Fibroblast of upper back skin (primary cell): ENCODE data around the gene LRRC74B.
"Not testable (repeated sequence)": the region's sequence is repeated elsewhere in the genome, so short reads cannot be mapped to it uniquely, and the experiment has no call there.

ENCODE experiments used
- DNase-seq: peaks from one replicate; pipeline ENCODE4 v3.0.0-alpha.2; 2013

LRRC74B gene

DNA sequence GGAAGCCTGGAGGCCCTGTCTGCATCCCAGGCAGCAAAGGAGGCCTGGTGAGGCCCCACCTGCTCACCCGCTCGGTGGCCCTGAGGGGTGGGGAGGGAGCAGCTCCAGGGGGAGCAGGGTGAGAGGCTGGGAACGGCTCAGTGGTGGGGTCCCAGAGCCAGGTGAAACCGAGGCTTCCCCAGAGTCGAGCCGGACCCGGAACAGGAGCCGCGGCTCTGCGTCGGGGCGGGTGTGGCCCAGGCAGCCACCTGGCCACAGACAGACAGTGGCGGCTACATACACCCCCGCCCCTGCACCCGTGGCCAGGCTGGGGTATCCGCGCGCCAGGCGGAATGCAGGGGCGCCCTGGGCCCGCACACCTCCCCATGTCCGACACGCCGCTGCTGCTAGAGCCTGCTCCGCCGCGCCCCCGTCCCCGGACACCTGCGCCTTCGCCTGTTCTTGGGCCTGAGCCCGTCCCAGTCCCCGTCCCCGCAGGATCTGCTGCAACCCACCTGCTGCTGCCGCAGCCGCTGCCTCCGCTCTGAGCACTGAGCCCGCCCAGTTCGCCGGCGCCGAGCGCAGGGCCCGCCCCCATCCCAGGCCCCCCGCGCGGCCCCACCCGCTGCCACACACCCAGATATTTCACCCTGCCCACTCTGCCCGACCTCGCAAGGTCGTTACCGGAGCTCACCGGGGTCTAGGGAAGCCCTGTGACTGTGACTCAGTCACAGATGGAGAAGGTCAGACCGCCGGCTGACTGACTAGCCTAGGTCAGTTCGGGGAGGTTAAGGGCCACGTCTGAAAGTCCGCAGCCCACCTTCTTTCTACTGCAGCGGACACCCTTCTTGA lies 13.5 kb upstream of the LRRC74B start, which contains the start of gene SLC7A4:
Gene SLC7A4 (minus strand): TSS at position 525 of the 831 bp plus-strand sequence. CDS start 749 bp downstream, outside the sequence.
- DNase-seq, result no peak

DNA sequence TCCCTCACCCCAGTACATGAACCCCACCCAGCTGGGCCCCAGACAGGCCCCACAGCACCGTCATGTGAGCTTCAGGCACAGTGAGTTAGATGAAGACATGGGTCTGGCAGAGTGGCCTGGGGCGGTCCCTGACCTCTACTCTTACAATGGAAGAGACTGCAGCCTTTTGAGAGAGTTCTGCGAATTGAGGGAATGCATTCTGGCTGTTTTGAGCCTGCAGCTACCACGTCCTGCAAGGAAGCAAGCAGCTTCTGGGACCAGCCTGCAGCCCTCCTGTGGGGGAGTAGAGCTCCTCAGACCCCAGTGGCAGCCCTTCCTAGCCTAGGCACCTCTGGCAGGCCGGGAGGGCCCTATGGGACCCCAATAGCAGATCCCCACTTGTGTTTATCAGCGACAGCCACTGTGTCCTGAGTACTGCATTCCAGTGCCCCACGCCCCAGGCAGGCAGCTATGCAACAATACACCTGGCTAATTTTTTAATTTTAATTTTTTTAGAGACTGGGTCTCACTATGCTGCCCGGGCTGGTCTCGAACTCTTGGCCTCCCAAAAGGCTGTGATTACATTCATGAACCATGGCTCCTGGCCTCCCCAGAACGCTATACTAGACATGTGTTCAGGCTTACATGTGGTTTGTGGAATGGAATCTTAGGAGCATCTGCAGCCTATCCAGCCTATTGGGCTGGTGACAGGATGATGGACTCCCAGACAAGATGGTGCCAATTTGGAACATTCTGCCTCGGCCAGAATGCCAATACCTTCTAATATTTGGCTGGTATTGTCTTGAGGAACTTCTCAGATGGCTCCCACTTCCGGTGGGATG lies 12.7 kb upstream of the LRRC74B start:
- peak; percentile 41 for DNase-seq

DNA sequence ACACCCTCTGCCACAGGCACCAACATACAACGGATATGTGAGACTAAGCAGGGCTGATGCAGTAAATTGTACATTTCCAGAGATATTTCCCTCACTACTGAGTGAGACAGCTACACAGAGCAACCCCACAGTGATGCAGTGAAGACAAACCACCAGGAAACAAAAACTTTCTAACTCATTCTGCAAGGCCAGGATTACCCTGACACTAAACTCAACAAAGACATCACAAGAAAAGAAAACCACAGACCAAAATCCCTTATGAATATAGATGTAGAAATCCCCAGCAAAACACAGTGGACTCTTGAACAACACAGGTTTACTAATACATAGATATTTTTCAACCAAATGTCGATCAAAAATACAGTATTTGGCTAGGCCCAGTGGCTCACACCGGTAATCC lies 11.9 kb upstream of the LRRC74B start:
- DNase-seq, result peak; percentile 12

GRCh38 chr22:21034989-21035388 lies 10.8 kb upstream of the LRRC74B start:
- no peak for DNase-seq

GRCh38 chr22:21038405-21038804 lies 7.3 kb upstream of the LRRC74B start:
- peak; percentile 14 for DNase-seq

DNA sequence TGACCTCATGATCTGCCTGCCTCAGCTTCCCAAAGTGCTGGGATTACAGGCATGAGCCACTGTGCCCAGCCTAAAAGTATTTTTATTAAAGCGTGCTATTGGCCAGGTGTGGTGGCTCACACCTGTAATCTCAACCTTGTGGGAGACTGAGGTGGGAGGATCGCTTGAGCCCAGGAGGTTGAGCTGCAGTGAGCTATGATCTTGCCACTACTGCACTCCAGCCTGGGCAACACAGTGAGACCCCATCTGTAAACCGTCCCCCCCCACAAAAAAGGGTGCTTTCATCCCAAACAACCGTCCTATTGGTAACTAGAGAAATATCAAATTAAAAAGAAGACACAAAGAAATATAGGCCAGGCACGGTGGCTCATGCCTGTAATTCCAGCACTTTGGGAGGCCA lies 6.6 kb upstream of the LRRC74B start:
- DNase-seq, result not testable (repeated sequence)

- DNase-seq, result peak; percentile 78
These were observed 3.8 kb upstream of the LRRC74B start for GRCh38 chr22:21041937-21042336.

- no peak for DNase-seq
These were observed 2.5 kb upstream of the LRRC74B start for GRCh38 chr22:21042978-21043859.

- DNase-seq, result no peak
These were observed 1.7 kb upstream of the LRRC74B start for GRCh38 chr22:21043860-21044535.

GRCh38 chr22:21044931-21045584 lies 688 bp upstream of the LRRC74B start:
- DNase-seq, result peak; percentile 71

DNA sequence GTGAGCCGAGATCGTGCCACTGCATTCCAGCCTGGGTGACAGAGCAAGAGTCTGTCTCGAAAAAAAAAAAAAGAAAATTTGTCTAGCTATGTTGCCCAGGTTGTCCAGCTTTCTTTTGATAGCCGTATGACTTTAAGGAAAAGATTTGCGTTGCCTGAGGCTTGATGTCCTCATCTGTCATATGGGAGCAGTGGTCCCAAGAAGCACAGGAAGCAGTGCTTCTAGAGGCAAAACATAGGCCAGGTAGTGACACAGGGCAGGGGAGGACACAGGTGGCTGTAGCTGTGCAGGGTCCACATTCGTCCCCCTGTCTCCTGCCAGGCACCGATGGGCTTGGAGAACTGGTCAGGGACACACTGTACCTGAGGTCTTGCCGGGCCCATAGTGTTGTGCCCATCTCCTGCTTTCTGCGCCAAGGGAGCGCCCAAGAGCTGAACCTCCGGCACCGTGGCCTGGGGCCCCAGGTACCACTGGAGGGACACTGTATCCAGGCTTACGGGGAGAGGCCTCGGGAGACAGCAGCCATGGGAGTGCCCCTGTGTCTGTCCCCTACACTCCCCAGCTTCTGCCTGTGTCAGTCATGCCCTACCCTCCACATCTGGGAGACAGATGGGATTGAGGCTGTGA lies 1.4 kb downstream of the LRRC74B start:
- no peak for DNase-seq

DNA sequence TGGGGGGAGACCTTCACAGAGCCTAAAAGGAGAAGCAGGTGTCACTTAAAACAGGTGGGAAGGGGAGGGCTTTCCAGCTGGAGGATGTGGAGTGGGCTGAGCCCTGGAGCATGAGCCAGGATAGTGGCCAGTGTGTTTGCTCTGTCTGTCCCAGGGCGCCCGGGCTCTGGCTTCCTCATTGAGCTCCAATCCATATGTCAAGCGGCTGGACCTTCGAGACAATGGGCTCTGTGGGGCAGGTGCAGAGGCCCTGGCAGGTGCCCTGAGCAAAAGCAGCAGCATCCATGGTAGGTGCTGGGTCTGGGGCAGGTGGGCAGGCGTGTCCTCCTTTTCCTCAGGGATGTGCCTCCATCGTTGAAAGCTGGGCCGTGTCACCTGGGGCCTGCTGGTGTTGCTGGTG lies 2.0 kb downstream of the LRRC74B start:
- DNase-seq, result no peak

DNA sequence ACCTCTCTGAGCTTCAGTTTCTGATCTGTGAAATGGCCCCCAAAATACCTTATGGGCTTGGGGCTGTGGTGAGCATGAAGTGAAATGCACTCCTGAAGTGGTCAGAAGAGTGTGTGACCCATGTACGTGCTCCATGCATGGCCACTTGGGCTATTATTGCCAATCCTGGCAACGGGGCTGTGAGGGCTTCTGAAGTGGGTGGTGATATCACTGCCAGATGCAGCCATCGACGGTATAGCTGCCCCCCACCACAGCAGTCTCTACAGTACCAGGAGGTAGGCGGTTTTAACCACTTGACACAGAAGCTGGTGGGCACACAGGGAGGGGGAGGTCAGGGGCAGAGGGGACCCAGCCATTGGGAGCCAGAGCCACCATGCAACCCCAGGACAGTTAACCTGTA lies 2.7 kb downstream of the LRRC74B start:
- not testable (repeated sequence) for DNase-seq

- DNase-seq, result not testable (repeated sequence)
These were observed 3.2 kb downstream of the LRRC74B start for GRCh38 chr22:21048965-21049364.

DNA sequence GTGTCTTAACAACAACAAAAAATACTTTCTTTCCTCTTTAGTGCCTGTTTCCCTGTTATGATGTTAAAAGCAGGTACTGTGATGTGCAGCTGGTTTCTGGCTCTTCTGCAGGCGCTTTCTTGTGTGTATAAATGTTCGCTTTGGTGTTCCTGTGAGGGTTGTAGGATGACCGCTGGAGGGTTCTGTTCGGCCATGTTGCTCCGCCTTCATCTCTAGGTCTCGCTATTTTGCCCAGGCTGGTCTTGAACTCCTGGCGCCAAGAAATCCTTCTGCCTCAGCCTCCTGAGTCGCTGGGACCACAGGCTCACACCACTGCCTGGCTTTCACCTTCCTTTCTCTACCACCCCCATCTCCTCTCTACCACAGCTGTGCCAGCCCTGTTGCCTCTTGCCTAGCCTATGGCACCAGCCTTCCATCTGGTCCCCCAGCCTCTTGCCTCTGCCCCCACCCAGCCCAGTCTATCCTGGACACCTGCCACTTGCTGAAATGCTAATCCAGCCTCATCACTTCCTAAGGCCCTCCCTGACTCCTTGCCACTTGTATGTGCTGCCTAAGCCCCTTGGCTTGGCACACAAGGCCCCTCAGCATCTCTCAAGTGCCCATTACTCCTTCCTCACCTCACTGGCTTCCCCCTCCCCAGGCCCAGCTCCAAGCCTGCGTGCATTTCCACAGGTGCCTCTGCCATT lies 5.5 kb downstream of the LRRC74B start:
- no peak for DNase-seq

DNA sequence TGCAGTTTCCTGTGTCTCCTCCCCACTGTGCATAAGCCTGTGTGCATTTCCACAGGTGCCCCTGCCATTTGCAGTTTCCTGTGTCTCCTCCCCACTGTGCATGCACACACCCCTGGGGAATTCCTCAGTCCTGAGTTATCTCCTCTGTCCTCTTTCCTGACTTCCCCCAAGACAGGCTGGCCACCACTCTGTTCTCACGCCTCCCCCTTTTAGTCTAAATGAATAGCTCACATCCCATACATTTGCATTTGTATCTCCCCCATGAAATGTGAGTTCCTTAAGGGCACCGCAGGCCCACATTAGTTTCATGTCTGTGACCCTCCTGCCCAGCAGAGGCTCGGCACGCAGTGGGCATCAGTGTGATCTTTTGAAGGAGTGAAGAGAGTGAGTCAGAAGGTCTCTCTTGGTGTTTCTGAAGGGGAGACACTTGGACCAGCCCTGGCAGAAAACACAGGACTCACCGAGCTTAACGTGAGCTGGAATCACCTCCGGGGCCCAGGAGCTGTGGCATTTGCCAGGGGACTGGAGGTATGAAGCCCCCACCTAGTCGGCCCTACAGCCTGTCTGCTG lies 6.2 kb downstream of the LRRC74B start:
- no peak for DNase-seq

- no peak for DNase-seq
These were observed 7.1 kb downstream of the LRRC74B start for GRCh38 chr22:21052715-21053459.

DNA sequence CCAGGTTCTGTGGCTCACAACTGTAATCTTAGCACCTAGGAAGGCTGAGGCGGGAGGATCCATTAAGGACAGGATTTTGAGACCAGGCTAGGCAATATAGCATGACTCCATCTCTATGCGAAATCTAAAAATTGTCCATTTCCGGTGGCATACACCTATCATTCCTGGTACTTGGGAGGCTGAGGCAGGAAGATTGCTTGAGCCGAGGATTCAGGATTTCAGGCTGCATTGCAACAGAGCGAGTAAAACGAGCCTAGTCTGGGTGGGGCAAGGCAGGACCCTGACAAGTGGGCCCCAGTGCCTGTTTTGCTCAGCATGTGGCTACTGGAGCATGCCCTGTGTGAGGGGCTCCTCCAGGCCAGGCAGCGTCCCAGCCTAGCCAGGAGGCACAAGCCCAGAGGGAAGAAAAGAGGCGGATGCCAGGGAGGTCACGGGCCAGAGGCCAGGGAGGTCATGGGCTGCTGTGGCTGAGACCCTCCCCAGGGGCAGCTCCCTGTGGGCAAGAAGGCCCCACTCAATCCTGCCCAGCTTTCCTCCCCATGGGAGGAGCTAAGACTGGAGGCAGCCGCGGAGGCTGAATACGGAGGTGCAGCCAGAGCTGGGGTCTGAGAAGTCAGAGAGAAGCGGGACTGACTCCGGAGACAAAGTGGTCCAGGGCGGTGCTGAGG lies 8.4 kb downstream of the LRRC74B start:
- no peak for DNase-seq
